NOMO-1 treated with DMSO at 0.1 percent for 48 hours (cell line): ENCODE results near the gene SNAPC3.
A peak's percentile ranks its signal among the peaks of the same experiment; 100 is the strongest.
"Not testable (repeated sequence)": the region's sequence is repeated elsewhere in the genome, so short reads cannot be mapped to it uniquely, and the experiment has no call there.

Source experiments
- DNase-seq: peaks from one replicate; lab custom pipeline; 2025; ENCODE audit not compliant: unreplicated experiment; lab: John Stamatoyannopoulos, UW

The SNAPC3 gene

GRCh38 chr9:15422372-15423230, at the start of gene SNAPC3:
Gene SNAPC3 (plus strand): TSS chr9:15422876. CDS start chr9:15422880, 4 bp downstream.
- DNase-seq, result peak; percentile 84

- no peak for DNase-seq
These were observed 48.8 kb upstream of the SNAPC3 start for GRCh38 chr9:15373881-15374280.

- peak; percentile 62 for DNase-seq
These were observed 48.4 kb upstream of the SNAPC3 start for GRCh38 chr9:15374310-15374709.

GRCh38 chr9:15374825-15375224, 47.9 kb upstream of the SNAPC3 start:
- DNase-seq, result no peak

- DNase-seq, result no peak
These were observed 44.8 kb upstream of the SNAPC3 start for GRCh38 chr9:15377625-15378540.

- DNase-seq, result not testable (repeated sequence)
These were observed 43.4 kb upstream of the SNAPC3 start for GRCh38 chr9:15379317-15379716.

GRCh38 chr9:15379888-15380287, 42.8 kb upstream of the SNAPC3 start:
- not testable (repeated sequence) for DNase-seq

GRCh38 chr9:15381491-15381890, 41.2 kb upstream of the SNAPC3 start:
- no peak for DNase-seq

- no peak for DNase-seq
These were observed 36.2 kb upstream of the SNAPC3 start for GRCh38 chr9:15386465-15386864.

GRCh38 chr9:15389173-15389572, 33.5 kb upstream of the SNAPC3 start:
- DNase-seq, result no peak

GRCh38 chr9:15389631-15390030, 33.0 kb upstream of the SNAPC3 start:
- DNase-seq, result no peak

- DNase-seq, result no peak
These were observed 32.5 kb upstream of the SNAPC3 start for GRCh38 chr9:15390201-15390600.

- DNase-seq, result no peak
These were observed 30.3 kb upstream of the SNAPC3 start for GRCh38 chr9:15392363-15392762.

GRCh38 chr9:15400281-15400941, 22.3 kb upstream of the SNAPC3 start:
- DNase-seq, result peak; percentile 5

GRCh38 chr9:15401266-15401665, 21.4 kb upstream of the SNAPC3 start:
- DNase-seq, result no peak

GRCh38 chr9:15403155-15403554, 19.5 kb upstream of the SNAPC3 start:
- DNase-seq, result no peak

GRCh38 chr9:15404171-15404570, 18.5 kb upstream of the SNAPC3 start:
- no peak for DNase-seq

- DNase-seq, result peak; percentile 3
These were observed 5.8 kb upstream of the SNAPC3 start for GRCh38 chr9:15416880-15417279.

GRCh38 chr9:15417626-15418025, 5.0 kb upstream of the SNAPC3 start:
- DNase-seq, result no peak

- no peak for DNase-seq
These were observed 1.9 kb upstream of the SNAPC3 start for GRCh38 chr9:15420796-15421195.

- no peak for DNase-seq
These were observed 1.1 kb upstream of the SNAPC3 start for GRCh38 chr9:15421532-15421931.
